GM19395 (cell line): ENCODE data around the gene TSPYL1.
"Not testable (repeated sequence)": the region's sequence is repeated elsewhere in the genome, so short reads cannot be mapped to it uniquely, and the experiment has no call there.

Experiments used
- ATAC-seq: cut with Tn5 transposase; IDR thresholded peaks from one replicate; pipeline ENCODE4 v1.9.1; 2021; ENCODE audit warnings: mild to moderate bottlenecking, moderate library complexity; ENCODE audit not compliant: unreplicated experiment

The TSPYL1 gene

DNA sequence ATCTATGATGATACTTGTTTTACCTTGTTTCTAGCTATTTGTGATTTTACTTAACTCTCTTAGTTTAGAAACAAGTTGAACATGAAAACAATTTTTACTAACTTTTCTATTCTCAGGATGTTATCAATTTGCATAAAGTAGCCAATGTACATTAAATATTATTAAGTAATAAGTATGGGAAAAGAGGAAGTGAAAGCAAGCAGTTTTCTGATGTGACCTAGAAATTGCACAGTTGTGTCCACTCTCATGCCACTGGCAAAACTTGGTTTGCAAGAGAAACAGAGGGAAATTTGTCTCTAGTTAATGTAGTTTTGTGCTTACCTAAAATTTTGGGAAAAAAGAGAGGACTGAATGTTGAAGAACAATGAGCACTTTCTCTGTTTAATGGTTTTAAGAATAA lies 19.2 kb upstream of the TSPYL1 start:
- ATAC-seq, result no peak

DNA sequence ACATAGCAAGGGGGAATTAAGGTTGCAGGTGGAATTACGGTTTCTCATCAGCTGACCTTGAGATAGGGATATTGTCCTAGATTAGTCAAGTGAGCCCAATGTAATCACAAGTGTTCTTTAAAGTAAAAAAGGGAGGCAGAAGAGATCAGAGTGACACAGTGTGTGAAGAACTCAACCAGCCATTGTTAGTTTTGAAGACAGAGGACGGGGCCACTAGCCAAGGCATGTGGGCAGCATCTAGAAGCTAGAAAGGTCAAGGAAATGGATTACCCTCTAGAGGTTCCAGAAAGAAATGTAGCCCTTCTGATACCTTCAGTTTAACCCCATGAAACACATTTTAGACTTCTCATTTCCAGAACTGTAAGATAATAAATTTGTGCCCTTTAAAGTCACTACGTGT lies 18.5 kb upstream of the TSPYL1 start:
- no peak for ATAC-seq

DNA sequence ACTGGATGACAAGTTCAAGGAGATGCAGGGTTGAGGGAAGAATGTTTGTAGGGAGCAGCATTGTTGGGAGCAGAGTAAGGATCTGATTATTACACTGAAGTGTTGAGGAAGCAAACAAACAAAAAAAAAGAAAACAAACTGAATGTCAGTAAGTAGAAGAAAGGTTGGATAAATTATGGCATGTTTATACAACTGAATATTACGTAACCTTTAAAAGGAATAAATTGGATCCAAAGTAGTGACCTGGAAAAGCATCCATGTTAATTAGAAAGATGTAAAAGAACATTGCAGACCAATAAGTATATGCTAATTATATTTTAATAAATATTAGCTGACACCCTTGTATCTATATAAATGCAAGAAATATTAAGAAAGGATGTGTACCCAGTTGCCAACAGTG lies 12.8 kb upstream of the TSPYL1 start:
- no peak for ATAC-seq

DNA sequence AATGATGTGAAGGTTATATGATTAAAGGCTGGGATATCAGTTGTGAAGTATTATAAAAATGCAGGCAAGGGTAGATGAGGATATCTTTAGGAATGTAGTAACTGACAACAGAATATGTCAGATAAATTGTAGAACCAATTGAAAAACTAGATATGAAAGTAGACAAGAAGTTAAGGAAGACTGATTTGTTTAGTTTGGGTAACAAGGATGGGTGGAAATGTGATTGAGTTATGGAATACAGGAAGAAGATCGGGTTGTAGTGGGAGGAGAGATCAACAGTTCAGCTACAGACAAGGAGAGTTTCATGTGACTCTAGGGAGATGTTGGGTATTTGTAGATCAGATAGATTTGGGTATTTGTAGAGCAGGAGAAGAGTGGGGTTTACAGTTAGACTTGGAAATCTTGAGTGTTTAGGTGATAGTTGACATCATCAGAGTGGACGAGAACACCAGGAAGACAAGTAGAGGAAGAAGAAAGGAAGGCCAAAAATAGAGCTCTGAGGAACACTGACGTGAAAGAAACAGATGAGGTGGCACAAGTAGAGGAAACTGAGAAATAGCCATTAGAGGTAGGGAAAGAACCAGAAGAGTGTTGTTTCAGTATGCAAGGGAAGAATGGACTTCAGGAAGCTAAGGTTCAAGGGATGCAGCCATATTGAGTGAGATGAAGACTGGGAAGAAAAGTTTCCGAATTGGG lies 12.1 kb upstream of the TSPYL1 start:
- no peak for ATAC-seq

DNA sequence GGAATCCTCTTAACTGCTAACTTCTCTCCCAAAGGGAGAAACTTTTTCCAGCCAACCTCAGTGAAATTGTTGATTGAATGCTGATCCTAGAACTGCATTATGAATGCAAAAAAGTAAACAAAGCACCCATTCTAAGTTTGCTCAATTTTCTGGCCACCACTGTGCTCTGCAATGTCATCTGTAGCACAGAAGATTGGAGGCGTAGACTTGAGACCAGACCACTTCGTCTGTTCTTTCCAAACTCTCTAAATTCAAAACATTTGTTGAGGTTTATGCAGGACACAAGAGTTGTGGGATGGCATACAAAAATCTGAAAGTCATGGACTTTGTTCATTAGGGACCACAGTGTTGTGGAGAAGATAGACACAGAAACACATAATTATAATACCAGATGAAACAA lies 11.1 kb upstream of the TSPYL1 start:
- ATAC-seq, result no peak

DNA sequence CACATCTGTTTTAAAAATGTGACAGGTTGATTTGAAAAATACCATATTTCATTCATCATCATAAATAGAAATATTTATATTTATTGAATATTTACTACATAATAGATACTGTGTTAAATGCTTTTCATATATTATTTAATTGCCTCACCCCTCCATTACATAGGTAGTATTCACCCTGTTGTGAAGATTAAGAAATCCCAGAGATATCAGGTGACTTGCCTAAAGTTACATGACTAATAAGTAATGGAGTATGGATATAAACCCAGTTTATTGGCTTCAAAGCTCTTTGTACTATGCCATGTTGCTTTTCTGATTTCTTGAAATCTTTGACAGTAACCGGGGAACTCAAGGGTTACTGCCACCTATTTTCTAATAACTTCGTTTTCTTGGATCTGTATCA lies 10.1 kb upstream of the TSPYL1 start:
- no peak for ATAC-seq

DNA sequence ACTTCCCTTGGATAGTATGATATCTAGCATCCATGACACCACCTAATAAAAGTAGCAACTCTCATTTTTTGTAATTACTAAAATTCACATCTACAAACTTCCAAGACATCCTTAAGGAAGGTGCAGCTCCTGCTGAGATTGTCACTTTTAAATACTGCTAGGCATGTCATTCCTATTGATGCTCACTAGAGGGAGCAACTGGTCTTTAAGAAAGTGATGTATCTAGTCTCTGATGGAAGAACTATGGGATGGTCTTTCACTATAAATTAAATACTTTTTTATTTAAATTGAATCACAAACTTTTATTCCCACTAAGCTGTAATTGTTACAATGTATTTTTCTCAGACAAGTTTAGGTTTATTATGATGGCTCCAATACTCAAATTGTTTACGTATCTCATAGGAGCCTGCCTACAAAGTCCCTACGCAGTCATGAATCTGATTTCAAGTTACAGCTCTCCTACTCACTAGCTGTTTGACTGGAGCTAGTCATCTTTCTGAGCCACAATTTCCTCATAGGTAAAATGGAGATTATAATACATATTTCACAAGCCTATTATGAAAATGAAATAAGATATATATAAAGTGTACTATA lies 8.1 kb upstream of the TSPYL1 start:
- peak; percentile 80 for ATAC-seq

DNA sequence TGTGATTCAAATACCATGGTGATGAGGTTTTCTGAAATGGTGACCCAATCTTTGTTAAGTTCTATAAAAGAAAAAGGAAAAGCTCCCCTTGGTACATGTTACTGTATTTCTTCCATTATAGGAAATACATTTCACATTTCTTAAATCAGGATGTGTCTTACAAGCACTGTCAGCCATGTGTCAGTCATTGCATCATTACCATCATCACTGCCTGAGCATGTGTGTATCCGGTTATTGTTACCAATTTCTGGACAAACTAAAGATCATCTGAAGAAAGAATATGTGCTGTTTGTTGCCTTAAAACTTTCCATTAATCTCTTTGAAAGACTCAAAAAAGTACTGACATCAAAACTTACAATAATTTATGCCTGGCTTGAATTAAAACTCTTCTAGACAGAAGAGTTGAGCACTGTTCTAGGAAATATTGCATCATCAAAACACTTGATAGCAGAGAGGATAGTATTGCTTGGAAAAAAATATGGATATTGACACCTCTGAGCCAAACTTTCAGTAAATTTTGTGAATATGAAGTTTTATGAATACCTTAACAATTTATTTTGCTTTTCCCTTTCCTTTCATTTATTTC lies 7.1 kb upstream of the TSPYL1 start:
- ATAC-seq, result no peak

DNA sequence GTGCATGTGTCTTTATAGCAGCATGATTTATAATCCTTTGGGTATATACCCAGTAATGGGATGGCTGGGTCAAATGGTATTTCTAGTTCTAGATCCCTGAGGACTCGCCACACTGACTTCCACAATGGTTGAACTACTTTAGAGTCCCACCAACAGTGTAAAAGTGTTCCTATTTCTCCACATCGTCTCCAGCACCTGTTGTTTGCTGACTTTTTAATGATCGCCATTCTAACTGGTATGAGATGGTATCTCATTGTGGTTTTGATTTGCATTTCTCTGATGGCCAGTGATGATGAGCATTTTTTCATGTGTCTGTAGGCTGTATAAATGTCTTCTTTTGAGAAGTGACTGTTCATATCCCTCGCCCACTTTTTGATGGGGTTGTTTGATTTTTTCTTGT lies 5.3 kb upstream of the TSPYL1 start:
- not testable (repeated sequence) for ATAC-seq

DNA sequence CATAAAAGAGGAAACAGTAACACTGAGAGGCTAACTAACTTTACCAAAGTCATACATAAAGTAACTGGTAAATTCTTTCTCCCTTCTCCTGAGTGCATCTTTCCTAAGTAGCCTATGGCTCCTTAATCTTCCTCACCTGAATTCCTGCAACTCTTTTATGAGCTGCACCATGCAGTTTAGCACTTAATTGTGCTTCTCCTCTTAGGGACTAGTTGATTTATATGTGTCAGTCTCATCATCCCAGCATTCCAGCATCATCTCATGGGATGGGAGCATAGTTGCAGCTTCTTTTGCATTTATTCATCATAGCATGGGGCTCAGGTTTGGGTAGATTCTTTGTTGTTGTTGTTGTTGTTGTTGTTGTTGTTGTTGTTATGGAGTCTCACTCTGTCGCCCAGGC lies 3.5 kb upstream of the TSPYL1 start:
- ATAC-seq, result no peak

DNA sequence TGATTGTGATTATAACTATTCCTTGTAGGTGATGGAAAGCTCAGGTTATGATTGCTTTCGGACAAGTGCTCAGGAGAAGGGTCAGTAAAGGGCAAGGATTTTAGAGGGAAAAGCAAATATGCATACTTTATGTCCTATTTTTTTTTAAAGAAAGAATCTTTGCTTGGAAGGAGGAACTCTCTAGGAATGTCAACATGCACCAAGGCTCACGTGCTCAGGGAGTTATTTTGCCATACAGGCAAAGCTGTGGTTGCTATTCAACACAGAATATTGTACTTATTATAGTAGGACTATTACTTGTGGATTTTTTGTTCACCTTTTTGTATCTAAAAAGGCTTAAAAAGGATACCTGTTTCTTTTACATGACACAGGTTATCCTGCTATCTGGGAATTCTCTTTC lies 3.0 kb upstream of the TSPYL1 start:
- no peak for ATAC-seq

DNA sequence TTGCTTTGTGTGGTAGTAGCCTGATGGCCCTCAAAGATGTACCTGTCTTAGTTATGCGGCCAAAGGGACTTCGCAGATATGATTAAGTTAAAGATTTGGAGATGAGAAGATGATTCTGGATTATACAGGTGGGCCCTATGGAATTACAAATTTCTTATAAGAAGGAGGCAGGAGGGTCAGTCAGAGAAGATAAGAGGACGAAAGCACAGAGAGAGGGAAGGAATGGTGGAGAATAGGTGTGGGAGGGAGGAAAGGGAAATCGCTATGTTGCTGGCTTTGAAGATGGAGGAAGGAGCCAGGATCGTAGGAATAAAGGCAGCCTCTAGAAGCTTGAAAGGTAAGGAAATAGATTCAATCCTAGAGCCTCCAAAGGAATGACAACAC lies 1.2 kb upstream of the TSPYL1 start:
- no peak for ATAC-seq

DNA sequence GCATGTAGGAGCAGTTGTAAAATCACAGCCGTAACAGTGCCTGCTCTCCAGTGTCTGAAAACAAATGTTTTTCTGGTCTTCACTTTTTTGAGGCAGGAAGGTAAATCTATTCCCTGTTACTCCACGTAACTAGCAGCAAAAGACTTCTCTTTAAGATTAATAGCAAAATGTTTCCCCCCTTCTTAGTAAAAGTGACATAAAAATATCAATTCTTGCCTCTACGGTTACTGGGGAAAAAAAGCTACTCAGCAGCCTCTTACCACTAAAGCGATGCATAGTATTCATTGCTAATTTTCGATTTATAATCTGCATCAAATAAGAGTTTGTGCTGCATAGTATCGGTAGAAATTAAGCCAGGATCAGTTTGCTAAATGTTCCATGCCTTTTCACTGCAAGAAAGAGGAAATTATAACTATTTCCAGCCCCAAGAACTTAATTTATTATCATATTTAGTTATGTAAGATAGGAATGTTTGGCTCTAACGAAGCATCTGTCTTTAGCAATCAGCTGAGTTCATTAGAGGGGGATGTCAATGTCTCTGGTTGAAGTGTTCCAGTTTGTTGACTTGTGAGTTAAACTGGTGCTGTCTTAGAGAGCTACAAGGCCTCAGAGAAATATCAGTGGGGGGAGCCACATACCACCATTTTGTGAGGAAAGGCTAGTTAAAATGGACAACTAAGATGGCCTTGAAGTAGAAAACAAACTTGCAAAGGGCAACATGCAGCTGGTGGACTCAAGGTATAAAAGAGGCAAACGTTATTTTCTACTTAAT lies 617 bp upstream of the TSPYL1 start:
- ATAC-seq, result no peak

DNA sequence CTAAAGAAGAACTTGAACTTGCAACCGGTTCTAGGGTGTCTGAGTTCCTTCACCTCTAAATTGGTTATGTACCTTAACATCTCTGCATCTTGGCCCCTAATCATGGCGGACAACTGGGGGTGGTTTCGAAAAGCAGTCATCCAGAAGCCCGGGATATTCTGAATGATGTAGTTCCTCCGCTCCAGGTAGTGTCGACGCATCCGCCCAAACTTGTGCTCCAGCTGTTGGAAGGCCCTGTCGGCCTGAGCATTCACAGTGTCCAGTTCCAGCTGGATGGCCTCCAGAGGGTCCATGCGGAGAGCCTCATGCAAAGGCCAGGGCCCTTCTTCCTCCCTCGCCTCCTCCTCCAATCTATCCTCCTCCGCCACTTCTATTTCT lies 887 bp downstream of the TSPYL1 start:
- peak; percentile 2 for ATAC-seq

DNA sequence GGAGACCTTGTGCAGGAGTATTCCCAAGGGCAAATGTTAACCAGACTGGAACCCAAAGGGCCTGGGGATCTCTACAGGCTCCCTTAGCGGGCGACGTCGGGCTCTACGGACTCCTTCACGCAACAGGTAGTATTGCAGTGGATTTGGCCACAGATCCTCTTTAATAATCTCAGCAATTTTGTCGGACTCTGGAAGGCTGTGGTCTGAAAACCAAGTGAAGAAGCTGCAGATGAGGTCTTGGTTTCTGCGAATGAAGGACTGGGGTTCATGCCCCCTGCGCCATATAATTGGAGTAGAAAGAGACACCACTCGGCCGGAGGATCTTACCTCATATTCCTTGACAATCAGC lies 1.3 kb downstream of the TSPYL1 start:
- ATAC-seq, result no peak

DNA sequence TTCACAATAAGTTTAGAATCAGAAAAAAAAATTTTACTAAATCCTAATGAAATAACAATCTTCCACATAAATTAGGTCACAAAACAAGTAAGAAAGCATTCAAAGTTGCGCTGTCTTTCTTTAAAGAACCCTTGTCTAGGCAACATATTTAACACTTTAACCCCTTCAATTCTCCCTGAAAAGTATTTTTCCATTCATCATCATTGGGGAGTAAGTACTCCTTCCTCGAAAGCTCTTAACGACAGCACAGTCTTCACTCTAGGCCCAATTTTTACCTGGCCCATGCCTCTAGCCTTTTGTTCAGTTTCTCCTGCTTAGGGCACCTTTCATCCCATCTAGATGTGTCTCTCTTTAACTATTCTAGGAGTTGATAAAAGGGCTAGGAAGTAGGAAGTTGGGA lies 2.6 kb downstream of the TSPYL1 start:
- no peak for ATAC-seq

DNA sequence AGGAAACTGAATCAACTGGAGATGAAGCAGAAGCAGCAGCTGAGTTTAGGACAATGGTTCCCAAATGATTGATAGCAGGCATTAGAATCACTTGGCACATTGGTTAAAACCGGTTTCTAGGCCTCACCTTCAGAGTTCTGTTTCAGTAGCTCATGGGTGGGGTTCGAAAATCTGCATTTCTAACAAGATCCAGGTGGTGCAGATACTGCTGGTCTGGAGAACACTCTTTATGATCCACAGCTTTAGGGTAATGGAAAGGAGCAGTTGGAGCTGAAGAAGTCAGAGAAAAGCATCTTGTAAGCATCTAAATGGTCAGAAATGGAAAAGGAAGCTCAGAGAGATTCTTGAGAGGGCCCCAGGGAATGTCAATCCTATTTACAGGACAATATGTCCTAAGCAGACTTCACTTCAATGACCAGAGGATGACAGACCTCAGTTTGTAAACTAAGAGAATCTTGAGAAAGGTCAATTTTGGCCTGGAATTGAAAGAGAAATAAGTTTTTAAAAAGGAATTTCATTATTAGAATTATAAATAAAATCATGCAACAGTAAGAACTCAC lies 8.5 kb downstream of the TSPYL1 start:
- ATAC-seq, result no peak

DNA sequence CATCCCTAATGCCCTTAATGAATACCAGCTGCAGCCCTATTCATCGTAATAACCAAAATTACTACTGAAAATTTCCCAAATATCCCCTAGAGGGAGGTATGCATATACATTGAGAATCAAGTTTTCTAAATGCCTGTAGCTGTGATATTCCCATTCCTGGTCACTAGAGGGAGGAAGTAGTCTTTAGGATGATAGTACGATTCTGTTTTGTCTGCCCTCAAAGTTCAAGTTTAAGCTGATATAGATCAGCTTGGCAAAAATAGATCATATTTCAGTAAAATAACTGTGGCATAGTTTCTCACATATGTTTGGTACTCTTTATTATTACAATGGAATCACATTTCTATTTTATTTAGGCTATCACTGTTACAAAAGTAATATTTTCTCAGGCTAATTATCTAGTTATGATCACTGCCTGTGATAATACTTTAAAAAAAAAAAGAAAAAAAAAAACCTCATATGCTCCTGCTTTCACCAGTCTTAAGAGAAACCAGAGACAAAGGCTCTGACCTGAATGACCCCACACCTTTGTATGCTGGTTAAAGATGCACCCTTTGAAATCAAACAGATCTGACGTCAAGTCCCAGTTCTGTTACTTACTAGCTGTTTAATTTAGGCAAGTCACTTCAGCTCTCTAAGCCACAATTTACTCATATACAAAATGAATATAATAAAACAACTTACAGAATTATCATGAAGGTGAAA lies 11.0 kb downstream of the TSPYL1 start:
- ATAC-seq, result peak; percentile 86

DNA sequence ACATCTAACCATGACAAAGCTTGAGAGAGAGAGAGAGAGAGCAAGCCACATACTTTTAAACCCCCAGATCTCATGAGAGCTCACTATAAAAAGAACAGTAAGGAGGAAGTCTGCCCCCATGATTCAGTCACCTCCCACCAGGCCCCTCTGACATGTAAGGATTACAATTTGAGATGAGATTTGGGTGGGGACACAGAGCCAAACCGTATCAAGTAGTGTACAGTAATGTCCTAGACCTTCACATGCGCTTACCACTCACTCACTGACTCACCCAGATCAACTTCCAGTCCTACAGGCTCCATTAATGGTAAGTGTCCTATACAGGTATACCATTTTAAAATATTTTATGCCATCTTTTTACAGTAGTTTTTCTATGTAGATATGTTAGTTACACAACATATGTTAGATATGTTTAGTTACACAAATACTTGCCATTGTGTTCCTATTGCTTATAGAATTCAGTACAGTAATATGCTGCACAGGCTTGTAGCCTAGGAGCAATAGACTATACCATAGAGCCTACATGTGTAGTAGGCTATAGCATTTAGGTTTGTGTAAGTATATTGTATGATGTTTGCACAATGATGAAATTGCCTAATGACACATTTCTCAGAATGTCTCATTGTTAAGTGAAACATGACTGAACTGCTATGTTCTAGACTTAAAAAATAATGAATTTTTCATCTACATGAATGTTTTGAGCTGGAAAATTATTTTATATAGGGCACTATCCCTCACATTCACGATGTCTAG lies 11.7 kb downstream of the TSPYL1 start:
- peak; percentile 29 for ATAC-seq

DNA sequence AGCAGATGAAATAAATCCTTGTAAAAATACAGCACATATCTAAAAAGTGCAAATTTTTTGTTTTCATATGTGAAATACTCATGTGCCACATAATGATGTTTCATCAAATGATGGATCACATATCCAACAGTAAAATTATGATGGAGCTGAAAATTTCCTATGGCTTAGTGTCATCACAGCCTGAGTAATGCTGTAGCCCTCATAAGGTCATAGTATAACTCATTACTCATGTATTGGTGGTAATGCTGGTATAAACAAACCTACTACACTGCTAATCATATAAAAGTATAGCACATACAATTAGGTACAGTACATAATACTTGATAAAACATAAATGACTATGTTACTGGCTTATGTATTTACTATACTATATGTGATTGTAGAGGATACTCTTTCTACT lies 12.9 kb downstream of the TSPYL1 start:
- no peak for ATAC-seq
